ENCODE measurements around the gene TMEM269.

- no peak for TF ChIP-seq CTCF (conservative IDR thresholded peaks at IDR 0.05)
- TF ChIP-seq EZH2 (IDR thresholded peaks at IDR 0.05; ENCODE audit: low read depth): no peak
These were observed 33.2 kb downstream of the TMEM269 start for GRCh38 chr1:42817976-42818375.
